ENCODE measurements around the gene SDF4.

The SDF4 gene

GRCh38 chr1:1183833-1184775 is 47.7 kb downstream of the SDF4 start:
- Histone ChIP-seq H3K9ac (ENCODE audit: low read length) (no peak overlapping the region), H3K4me1 (ENCODE audit: control insufficient read depth, insufficient read depth, low read length) (no peaks in the 10 kb centered on the region), H3K36me3 (ENCODE audit: control insufficient read depth, insufficient read depth, low read length, severe bottlenecking) (no peaks in the 10 kb centered on the region), H3K9me3 (ENCODE audit: control insufficient read depth, low read length) (no peaks in the 10 kb centered on the region), H3K4me3 (ENCODE audit: low read length) (no peak overlapping the region), H3K27me3 (replicated peaks; ENCODE audit: control insufficient read depth, insufficient read depth, low read length) (peaks cover 31% of the 10 kb centered on the region)
- no peak for DNase-seq (ENCODE audit: low read depth)

- Histone ChIP-seq H3K27me3 (replicated peaks; ENCODE audit: control insufficient read depth, insufficient read depth, low read length) (peaks cover 30% of the 10 kb centered on the region), H3K9ac (ENCODE audit: low read length) (no peak overlapping the region), H3K9me3 (ENCODE audit: control insufficient read depth, low read length) (no peaks in the 10 kb centered on the region), H3K4me3 (ENCODE audit: low read length) (no peak overlapping the region), H3K36me3 (ENCODE audit: control insufficient read depth, insufficient read depth, low read length, severe bottlenecking) (no peaks in the 10 kb centered on the region), H3K4me1 (ENCODE audit: control insufficient read depth, insufficient read depth, low read length) (no peaks in the 10 kb centered on the region)
- no peak for DNase-seq (ENCODE audit: low read depth)
These were observed 48.5 kb downstream of the SDF4 start for GRCh38 chr1:1183221-1183747.

GRCh38 chr1:1182491-1183220 is 49.1 kb downstream of the SDF4 start:
- DNase-seq (ENCODE audit: low read depth): no peak

DNA sequence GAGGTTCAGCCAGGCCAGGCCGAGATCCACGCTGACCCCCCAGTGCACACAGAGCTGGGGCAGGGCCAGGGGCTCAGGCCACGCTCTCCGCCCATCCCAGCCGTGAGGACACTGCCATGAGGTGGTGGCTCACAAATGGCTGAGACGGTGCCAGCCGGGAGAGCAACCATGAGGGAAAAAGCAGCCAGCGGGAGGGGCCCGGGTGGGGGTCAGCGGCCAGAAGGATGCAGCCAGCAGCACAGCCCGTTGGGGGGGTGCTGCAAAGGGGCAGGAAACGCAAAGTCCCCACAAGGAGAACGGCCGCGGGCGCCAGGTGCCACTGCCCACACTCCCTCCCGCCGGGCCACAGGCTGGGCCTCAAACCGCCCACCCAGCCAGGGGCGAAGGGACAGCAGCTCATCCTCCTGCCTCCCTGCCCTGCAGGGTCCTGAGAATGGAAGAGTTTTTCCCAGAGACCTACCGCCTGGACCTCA is 49.8 kb downstream of the SDF4 start:
- H3K36me3 ChIP-seq (ENCODE audit: control insufficient read depth, insufficient read depth, low read length, severe bottlenecking): no peaks in the 10 kb centered on the region
- no peak for DNase-seq (ENCODE audit: low read depth)
- no peaks in the 10 kb centered on the region for H3K4me1 ChIP-seq (ENCODE audit: control insufficient read depth, insufficient read depth, low read length)
- H3K9me3 ChIP-seq (ENCODE audit: control insufficient read depth, low read length): no peaks in the 10 kb centered on the region
- H3K9ac ChIP-seq (ENCODE audit: low read length): no peak overlapping the region
- no peak overlapping the region for H3K4me3 ChIP-seq (ENCODE audit: low read length)
- H3K27me3 ChIP-seq (replicated peaks; ENCODE audit: control insufficient read depth, insufficient read depth, low read length): peaks cover 38% of the 10 kb centered on the region

More at GRCh38 chr1:1182491-1183220, 49.1 kb downstream of the SDF4 start:
- Histone ChIP-seq H3K4me3 (ENCODE audit: low read length) (no peak overlapping the region), H3K4me1 (ENCODE audit: control insufficient read depth, insufficient read depth, low read length) (no peaks in the 10 kb centered on the region), H3K9me3 (ENCODE audit: control insufficient read depth, low read length) (no peaks in the 10 kb centered on the region), H3K9ac (ENCODE audit: low read length) (no peak overlapping the region), H3K36me3 (ENCODE audit: control insufficient read depth, insufficient read depth, low read length, severe bottlenecking) (no peaks in the 10 kb centered on the region), H3K27me3 (replicated peaks; ENCODE audit: control insufficient read depth, insufficient read depth, low read length) (peaks cover 35% of the 10 kb centered on the region)

- Histone ChIP-seq H3K27me3 (replicated peaks; ENCODE audit: control insufficient read depth, insufficient read depth, low read length) (peaks cover 45% of the 10 kb centered on the region), H3K4me1 (ENCODE audit: control insufficient read depth, insufficient read depth, low read length) (no peaks in the 10 kb centered on the region), H3K36me3 (ENCODE audit: control insufficient read depth, insufficient read depth, low read length, severe bottlenecking) (no peaks in the 10 kb centered on the region), H3K9ac (ENCODE audit: low read length) (no peak overlapping the region), H3K4me3 (ENCODE audit: low read length) (no peak overlapping the region), H3K9me3 (ENCODE audit: control insufficient read depth, low read length) (no peaks in the 10 kb centered on the region)
- DNase-seq (ENCODE audit: low read depth): no peak
These were observed 50.5 kb downstream of the SDF4 start for GRCh38 chr1:1181129-1181937.

- Histone ChIP-seq H3K9ac (ENCODE audit: low read length) (no peak overlapping the region), H3K4me3 (ENCODE audit: low read length) (no peak overlapping the region), H3K4me1 (ENCODE audit: control insufficient read depth, insufficient read depth, low read length) (no peaks in the 10 kb centered on the region), H3K9me3 (ENCODE audit: control insufficient read depth, low read length) (peaks cover 3% of the 10 kb centered on the region), H3K27me3 (replicated peaks; ENCODE audit: control insufficient read depth, insufficient read depth, low read length) (peaks cover 54% of the 10 kb centered on the region), H3K36me3 (ENCODE audit: control insufficient read depth, insufficient read depth, low read length, severe bottlenecking) (no peaks in the 10 kb centered on the region)
- no peak for DNase-seq (ENCODE audit: low read depth)
These were observed 51.6 kb downstream of the SDF4 start for GRCh38 chr1:1179983-1180861.

GRCh38 chr1:1179346-1179982 is 52.3 kb downstream of the SDF4 start:
- Histone ChIP-seq H3K36me3 (ENCODE audit: control insufficient read depth, insufficient read depth, low read length, severe bottlenecking) (no peaks in the 10 kb centered on the region), H3K9ac (ENCODE audit: low read length) (no peak overlapping the region), H3K4me3 (ENCODE audit: low read length) (no peak overlapping the region), H3K27me3 (replicated peaks; ENCODE audit: control insufficient read depth, insufficient read depth, low read length) (peaks cover 55% of the 10 kb centered on the region), H3K4me1 (ENCODE audit: control insufficient read depth, insufficient read depth, low read length) (no peaks in the 10 kb centered on the region), H3K9me3 (ENCODE audit: control insufficient read depth, low read length) (peaks cover 3% of the 10 kb centered on the region)
- no peak for DNase-seq (ENCODE audit: low read depth)

DNA sequence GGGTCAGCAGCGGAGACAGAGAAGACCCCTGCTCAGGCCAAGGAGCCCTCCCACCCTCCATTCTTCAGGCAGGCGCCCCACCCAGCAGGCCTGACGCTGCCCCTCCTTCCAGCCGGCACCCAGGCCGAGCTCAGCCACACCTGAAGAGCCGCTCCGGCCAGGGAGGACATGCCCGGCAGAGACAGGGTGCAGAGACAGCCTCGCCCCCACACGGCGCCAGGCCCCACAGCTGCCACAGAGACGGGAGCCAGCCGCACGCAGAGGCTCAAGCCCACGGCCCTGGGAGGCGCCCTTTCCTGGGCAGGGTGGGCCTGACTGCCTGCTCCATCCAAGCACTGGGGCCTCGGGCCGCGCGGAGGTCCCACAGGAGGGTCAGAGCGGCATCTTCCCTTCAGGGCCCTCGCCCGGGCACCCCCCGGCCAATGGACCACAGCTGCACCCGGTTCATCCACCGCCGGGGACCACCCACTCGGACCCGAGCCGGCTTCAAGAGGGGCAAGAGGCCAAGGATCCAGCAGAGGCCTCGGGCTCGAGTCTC is 52.9 kb downstream of the SDF4 start:
- DNase-seq (ENCODE audit: low read depth): no peak
- no peaks in the 10 kb centered on the region for H3K4me1 ChIP-seq (ENCODE audit: control insufficient read depth, insufficient read depth, low read length)
- no peak overlapping the region for H3K9ac ChIP-seq (ENCODE audit: low read length)
- H3K27me3 ChIP-seq (replicated peaks; ENCODE audit: control insufficient read depth, insufficient read depth, low read length): peaks cover 56% of the 10 kb centered on the region
- H3K4me3 ChIP-seq (ENCODE audit: low read length): no peak overlapping the region
- peaks cover 3% of the 10 kb centered on the region for H3K9me3 ChIP-seq (ENCODE audit: control insufficient read depth, low read length)
- H3K36me3 ChIP-seq (ENCODE audit: control insufficient read depth, insufficient read depth, low read length, severe bottlenecking): no peaks in the 10 kb centered on the region

DNA sequence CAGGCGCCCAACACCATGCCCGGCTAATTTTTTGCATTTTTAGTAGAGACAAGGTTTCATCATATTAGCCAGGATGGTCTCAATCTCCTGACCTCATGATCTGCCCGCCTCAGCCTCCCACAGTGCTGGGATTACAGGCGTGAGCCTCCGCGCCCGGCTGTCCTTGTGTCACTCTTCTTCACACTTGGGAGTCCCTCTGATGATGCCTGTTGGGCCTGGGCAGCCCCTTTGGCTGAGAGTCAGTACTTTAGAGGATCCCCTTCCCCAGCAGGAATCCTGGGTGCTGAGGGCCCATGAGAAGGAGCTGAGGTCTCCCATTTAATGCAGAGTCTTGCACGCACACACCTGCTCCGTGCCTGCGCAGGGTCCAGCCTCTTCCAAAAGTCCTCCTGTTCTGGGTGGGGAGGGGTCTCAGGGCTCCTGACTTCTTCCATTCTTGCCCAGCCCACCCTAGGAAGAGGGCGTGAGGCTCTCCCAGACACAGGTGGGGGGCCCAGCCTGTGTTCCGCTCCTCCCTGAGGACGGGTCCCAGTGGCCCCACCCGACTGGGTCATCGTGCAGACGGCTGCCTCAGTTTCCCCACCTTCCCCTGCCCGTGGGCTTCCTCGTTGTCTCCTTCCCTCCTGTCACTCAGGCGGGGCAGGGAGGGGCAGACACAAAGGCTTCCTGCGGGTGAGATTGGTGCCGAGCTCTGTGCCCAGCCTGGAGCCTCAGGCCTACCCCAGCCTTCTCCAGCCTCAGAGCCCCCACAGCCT is 54.2 kb downstream of the SDF4 start:
- DNase-seq (ENCODE audit: low read depth): no peak
- no peak overlapping the region for H3K9ac ChIP-seq (ENCODE audit: low read length)
- H3K9me3 ChIP-seq (ENCODE audit: control insufficient read depth, low read length): peaks cover 3% of the 10 kb centered on the region
- no peaks in the 10 kb centered on the region for H3K36me3 ChIP-seq (ENCODE audit: control insufficient read depth, insufficient read depth, low read length, severe bottlenecking)
- no peak overlapping the region for H3K4me3 ChIP-seq (ENCODE audit: low read length)
- peaks cover 59% of the 10 kb centered on the region for H3K27me3 ChIP-seq (replicated peaks; ENCODE audit: control insufficient read depth, insufficient read depth, low read length)
- H3K4me1 ChIP-seq (ENCODE audit: control insufficient read depth, insufficient read depth, low read length): no peaks in the 10 kb centered on the region
